Mesenteric fat pad (tissue), 1 donor: ENCODE results near the gene TMEM130. TPM values are rescaled to one million over a fixed set of nuclear protein-coding genes. Genes with fewer than 3 reads are reported as not detected.
A peak's percentile ranks its signal among the peaks of the same experiment; 100 is the strongest.
"Not testable (repeated sequence)": the region's sequence is repeated elsewhere in the genome, so short reads cannot be mapped to it uniquely, and the experiment has no call there.

Source experiments
- DNase-seq: peaks from one replicate; pipeline ENCODE4 v3.0.0-alpha.2; 2020; ENCODE audit warnings: low spot score
- total RNA-seq: library from RNA; stranded (reverse); fragmentation: NEBNext Ultra II Directional; extraction: Animal tissue kit (Norgen Biotek cat#: 25700); gene quantifications from one replicate; pipeline ENCODE4 v1.2.1, GENCODE V29; 2021
- donor health status: DM: yes; HTN: yes; CAD: no.

TMEM130 gene
- total RNA-seq, 1 donor from 2014 or later, result 0.29 TPM

- not testable (repeated sequence) for DNase-seq
These were observed 27.3 kb downstream of the TMEM130 start for GRCh38 chr7:98842552-98842951.

- DNase-seq, result peak; percentile 90
These were observed 28.4 kb downstream of the TMEM130 start for GRCh38 chr7:98841179-98841997.

- DNase-seq, result no peak
These were observed 29.1 kb downstream of the TMEM130 start for GRCh38 chr7:98840722-98841121.

GRCh38 chr7:98840096-98840495, 29.7 kb downstream of the TMEM130 start:
- no peak for DNase-seq

- DNase-seq, result no peak
These were observed 32.2 kb downstream of the TMEM130 start for GRCh38 chr7:98837630-98837972.

GRCh38 chr7:98836811-98837629, 32.8 kb downstream of the TMEM130 start:
- no peak for DNase-seq

- DNase-seq, result no peak
These were observed 34.9 kb downstream of the TMEM130 start for GRCh38 chr7:98834949-98835348.

GRCh38 chr7:98833022-98833421, 36.8 kb downstream of the TMEM130 start:
- DNase-seq, result no peak

GRCh38 chr7:98831641-98832221, 38.1 kb downstream of the TMEM130 start:
- DNase-seq, result no peak

GRCh38 chr7:98830972-98831548, 38.8 kb downstream of the TMEM130 start:
- DNase-seq, result no peak

GRCh38 chr7:98828368-98828767, 41.4 kb downstream of the TMEM130 start:
- DNase-seq, result no peak

GRCh38 chr7:98827258-98827657, 42.6 kb downstream of the TMEM130 start:
- DNase-seq, result no peak

- no peak for DNase-seq
These were observed 43.0 kb downstream of the TMEM130 start for GRCh38 chr7:98826811-98827231.

GRCh38 chr7:98826387-98826786, 43.4 kb downstream of the TMEM130 start:
- no peak for DNase-seq

- no peak for DNase-seq
These were observed 46.6 kb downstream of the TMEM130 start for GRCh38 chr7:98823226-98823625.

- DNase-seq, result no peak
These were observed 48.5 kb downstream of the TMEM130 start for GRCh38 chr7:98821348-98821747.

GRCh38 chr7:98816967-98817710, 52.7 kb downstream of the TMEM130 start:
- no peak for DNase-seq

GRCh38 chr7:98816241-98816640, 53.6 kb downstream of the TMEM130 start:
- DNase-seq, result no peak

- no peak for DNase-seq
These were observed 54.5 kb downstream of the TMEM130 start for GRCh38 chr7:98815313-98815712.

- DNase-seq, result no peak
These were observed 58.5 kb downstream of the TMEM130 start for GRCh38 chr7:98811299-98811698.
